H9 (cell line): Measurements from ENCODE around the gene LASP1NB.

Source experiments
- DNase-seq: peaks from one replicate; pipeline ENCODE4 v3.0.0-alpha.2; 2017
- H2AFZ ChIP-seq: one replicate; pipeline ENCODE4 v1.6.1; 2013; ENCODE audit warnings: mild to moderate bottlenecking, low read length, control low read depth, moderate library complexity
- H2AK5ac ChIP-seq: 2 replicates; pipeline ENCODE4 v1.6.1; 2013; ENCODE audit warnings: low read length, control low read depth, mixed read lengths; ENCODE audit not compliant: insufficient read length
- H2BK120ac ChIP-seq: one replicate; pipeline ENCODE4 v1.6.1; 2013; ENCODE audit warnings: low read depth, mild to moderate bottlenecking, low read length, control low read depth, inconsistent platforms; ENCODE audit not compliant: poor library complexity, severe bottlenecking
- H2BK12ac ChIP-seq: 2 replicates; pipeline ENCODE4 v1.6.1; 2013; ENCODE audit warnings: low read length, control low read depth, mixed read lengths, low read depth; ENCODE audit not compliant: insufficient read length
- H2BK15ac ChIP-seq: 2 replicates; pipeline ENCODE4 v1.6.1; 2013; ENCODE audit warnings: low read depth, low read length, control low read depth
- H2BK20ac ChIP-seq: one replicate; pipeline ENCODE4 v1.6.1; 2013; ENCODE audit warnings: low read depth, mild to moderate bottlenecking, low read length, control low read depth, inconsistent platforms; ENCODE audit not compliant: poor library complexity, severe bottlenecking
- H2BK5ac ChIP-seq: 2 replicates; pipeline ENCODE4 v1.6.1; 2013; ENCODE audit warnings: low read length, control low read depth, mixed read lengths; ENCODE audit not compliant: insufficient read length
- H3K14ac ChIP-seq: 2 replicates; pipeline ENCODE4 v1.6.1; 2013; ENCODE audit warnings: low read length, control low read depth; ENCODE audit not compliant: insufficient read depth
- H3K18ac ChIP-seq: 2 replicates; pipeline ENCODE4 v1.6.1; 2013; ENCODE audit warnings: low read depth, mild to moderate bottlenecking, mixed read lengths, low read length, control low read depth; ENCODE audit not compliant: insufficient read length
- H3K23ac ChIP-seq: 2 replicates; pipeline ENCODE4 v1.6.1; 2013; ENCODE audit warnings: low read length, control low read depth, mixed read lengths, low read depth; ENCODE audit not compliant: insufficient read length
- H3K23me2 ChIP-seq: 2 replicates; pipeline ENCODE4 v1.6.1; 2013; ENCODE audit warnings: low read depth, mild to moderate bottlenecking, mixed read lengths, low read length, control low read depth; ENCODE audit not compliant: insufficient read length, poor library complexity, severe bottlenecking
- H3K27ac ChIP-seq: 2 replicates; pipeline ENCODE4 v1.5.1; 2013; ENCODE audit warnings: low read length, control low read depth, mixed read lengths, low read depth; ENCODE audit not compliant: insufficient read length
- H3K27me3 ChIP-seq: 2 replicates; pipeline ENCODE4 v1.6.1; 2013; ENCODE audit warnings: low read length, control low read depth, inconsistent platforms; ENCODE audit not compliant: insufficient read depth
- H3K4ac ChIP-seq: 2 replicates; pipeline ENCODE4 v1.6.1; 2013; ENCODE audit warnings: low read depth, mild to moderate bottlenecking, control low read depth, inconsistent platforms, low read length, moderate library complexity
- H3K4me1 ChIP-seq: 2 replicates; pipeline ENCODE4 v1.6.1; 2013; ENCODE audit warnings: low read length, control low read depth, inconsistent platforms; ENCODE audit not compliant: insufficient read depth
- H3K4me2 ChIP-seq: 2 replicates; pipeline ENCODE4 v1.6.1; 2013; ENCODE audit warnings: low read length, control low read depth, mixed read lengths; ENCODE audit not compliant: insufficient read length, insufficient read depth
- H3K56ac ChIP-seq: 2 replicates; pipeline ENCODE4 v1.6.1; 2013; ENCODE audit warnings: low read depth, mild to moderate bottlenecking, mixed read lengths, low read length, control low read depth; ENCODE audit not compliant: insufficient read length
- H3K79me1 ChIP-seq: 2 replicates; pipeline ENCODE4 v1.6.1; 2013; ENCODE audit warnings: low read depth, mild to moderate bottlenecking, moderate library complexity, low read length, control low read depth, inconsistent platforms; ENCODE audit not compliant: insufficient read depth, poor library complexity, severe bottlenecking
- H3K79me2 ChIP-seq: 2 replicates; pipeline ENCODE4 v1.6.1; 2013; ENCODE audit warnings: low read length, control low read depth, inconsistent platforms; ENCODE audit not compliant: insufficient read depth
- H3K9ac ChIP-seq: 2 replicates; pipeline ENCODE4 v1.6.1; 2013; ENCODE audit warnings: low read length, control low read depth, mixed read lengths; ENCODE audit not compliant: insufficient read length; ENCODE audit errors: extremely low read depth
- H3K9me3 ChIP-seq: one replicate; pipeline ENCODE4 v1.6.1; 2013; ENCODE audit warnings: low read depth, low read length, inconsistent platforms; ENCODE audit not compliant: control insufficient read depth
- H3T11ph ChIP-seq: one replicate; pipeline ENCODE4 v1.6.1; 2013; ENCODE audit warnings: mild to moderate bottlenecking, low read length, control low read depth, inconsistent platforms
- H4K20me1 ChIP-seq: one replicate; pipeline ENCODE4 v1.6.1; 2013; ENCODE audit not compliant: control insufficient read depth, insufficient read length, insufficient read depth
- H4K5ac ChIP-seq: 2 replicates; pipeline ENCODE4 v1.6.1; 2013; ENCODE audit warnings: low read depth, mild to moderate bottlenecking, mixed read lengths, low read length, control low read depth; ENCODE audit not compliant: insufficient read length
- H4K8ac ChIP-seq: replicated peaks from 2 replicates; pipeline ENCODE4 v1.6.1; 2013; ENCODE audit warnings: low read length, control low read depth, mixed read lengths, low read depth; ENCODE audit not compliant: insufficient read length
- H4K91ac ChIP-seq: 2 replicates; pipeline ENCODE4 v1.6.1; 2013; ENCODE audit warnings: low read depth, mild to moderate bottlenecking, moderate library complexity, mixed read lengths, low read length, control low read depth; ENCODE audit not compliant: insufficient read length
- H3K27ac Mint-ChIP-seq, 3 experiments: 2 replicates in 2 of 3; 3 replicates in 1 of 3; pipeline ENCODE4 v1.8.0; 2020 to 2021; ENCODE audit warnings: mixed read lengths in 3 of 3, mild to moderate bottlenecking in 1 of 3, moderate library complexity in 1 of 3
- H3K27me3 Mint-ChIP-seq: 2 replicates; pipeline ENCODE4 v1.8.0; 2021; ENCODE audit warnings: low read depth, mild to moderate bottlenecking, moderate library complexity, mixed read lengths
- H3K36me3 Mint-ChIP-seq, 3 experiments: 2 replicates in 2 of 3; 3 replicates in 1 of 3; pipeline ENCODE4 v1.8.0; 2020 to 2021; ENCODE audit warnings: low read depth in 3 of 3, mixed read lengths in 3 of 3; ENCODE audit not compliant: insufficient read depth in 1 of 3
- H3K4me1 Mint-ChIP-seq, 2 experiments: 2 replicates each; pipeline ENCODE4 v1.8.0; 2020; ENCODE audit warnings: mixed read lengths in 2 of 2
- H3K4me3 Mint-ChIP-seq, 2 experiments: 2 replicates in 1 of 2; 3 replicates in 1 of 2; pipeline ENCODE4 v1.8.0; 2020 to 2021; ENCODE audit warnings: mild to moderate bottlenecking in 2 of 2, mixed read lengths in 2 of 2, moderate library complexity in 1 of 2
- H3K9me3 Mint-ChIP-seq, 2 experiments: 2 replicates in 1 of 2; 3 replicates in 1 of 2; pipeline ENCODE4 v1.8.0; 2020; ENCODE audit warnings: mild to moderate bottlenecking in 2 of 2, mixed read lengths in 2 of 2, moderate library complexity in 1 of 2
- CTCF ChIP-seq: fragments of 200-600 bp; sonication (generic); conservative IDR thresholded peaks from 3 replicates; pipeline ENCODE4 v1.8.0; 2021; ENCODE audit warnings: antibody characterized with exemption, mild to moderate bottlenecking
- WGBS: extraction: QIAGEN DNeasy Blood & Tissue Kit; methylation state at CpG from one replicate; pipeline ENCODE4 v1.1.7; 2013; ENCODE audit warnings: missing lambda C conversion rate, low lambda C conversion rate, mixed read lengths; ENCODE audit not compliant: insufficient read length; ENCODE audit errors: extremely low coverage; 5-methylcytosine and 5-hydroxymethylcytosine counted together

Gene LASP1NB

DNA sequence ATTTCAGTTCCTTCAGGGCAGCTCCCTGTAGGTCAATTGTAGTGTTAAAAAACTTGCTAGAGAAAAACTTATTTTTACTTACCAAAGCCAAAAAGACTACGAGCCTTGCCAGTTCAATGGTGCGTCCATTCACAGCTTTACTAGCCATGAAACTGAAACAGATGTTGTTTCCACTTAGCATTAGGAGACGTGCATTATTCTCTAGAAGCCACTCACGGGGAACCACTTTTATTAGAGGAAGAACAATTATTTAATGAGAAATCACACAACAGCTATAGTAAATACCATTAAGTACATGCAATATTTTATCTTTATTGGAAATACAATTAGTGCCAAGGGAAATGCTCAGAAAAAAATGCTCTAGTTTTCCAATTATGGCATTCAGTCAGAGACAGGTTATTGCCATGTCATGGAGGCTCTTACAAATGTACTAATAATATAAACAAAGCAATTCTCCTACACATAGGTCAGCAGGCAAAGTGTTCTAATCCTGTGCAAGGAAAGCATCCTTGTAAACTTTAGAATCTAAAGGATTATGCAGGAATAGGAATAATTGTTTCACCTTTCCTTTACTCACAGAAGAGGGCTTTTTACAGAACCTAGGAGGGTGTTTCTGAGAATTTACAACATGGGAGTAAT, 17.4 kb downstream of the LASP1NB start:
- no peak overlapping the region for H2BK120ac ChIP-seq
- no peak overlapping the region for H3K14ac ChIP-seq
- no peak overlapping the region for H2BK20ac ChIP-seq
- no peak overlapping the region for H4K8ac ChIP-seq
- TF ChIP-seq CTCF = no peak
- H2BK15ac ChIP-seq = no peak overlapping the region
- H3K18ac ChIP-seq = no peak overlapping the region
- no peaks in the 10 kb centered on the region for H3K79me2 ChIP-seq
- no peak overlapping the region for H2AK5ac ChIP-seq
- H3K4me2 ChIP-seq = no peak overlapping the region
- no peaks in the 10 kb centered on the region for H3K79me1 ChIP-seq
- H3K4me1 ChIP-seq = 0 out of 2 replicates have a peak, but pooled peaks cover 2% of the 10 kb centered on the region
- no peak overlapping the region for H2BK12ac ChIP-seq
- H3K4me3 Mint-ChIP-seq = no peak overlapping the region
- no peak overlapping the region for H3K27ac Mint-ChIP-seq
- no peak for DNase-seq
- no peak overlapping the region for H2BK5ac ChIP-seq
- no CpG with 5 or more reads among the region's 4 CpGs for WGBS
- H3K9me3 ChIP-seq = no peaks in the 10 kb centered on the region
- H4K91ac ChIP-seq = no peak overlapping the region
- H4K20me1 ChIP-seq = no peaks in the 10 kb centered on the region
- H3K27me3 Mint-ChIP-seq = peaks cover 3% of the 10 kb centered on the region; the same call in 1 of the 2 replicates
- no peak overlapping the region for H3K4ac ChIP-seq
- H3K27ac ChIP-seq = no peak overlapping the region
- peaks cover 5 to 6% of the 10 kb centered on the region in 2 experiments for H3K4me1 Mint-ChIP-seq
- H3K23me2 ChIP-seq = no peaks in the 10 kb centered on the region
- H3K56ac ChIP-seq = no peak overlapping the region
- H3K9me3 Mint-ChIP-seq = no peaks in the 10 kb centered on the region; a peak in 1 of 5 replicates
- H3K23ac ChIP-seq = no peak overlapping the region
- H3K27me3 ChIP-seq = no peaks in the 10 kb centered on the region
- H3T11ph ChIP-seq = no peak overlapping the region
- H3K9ac ChIP-seq = no peak overlapping the region
- no peak overlapping the region for H4K5ac ChIP-seq
- no peak overlapping the region for H2AFZ ChIP-seq
- H3K36me3 Mint-ChIP-seq = no peaks in the 10 kb centered on the region
